Brain pericyte (primary cell): ENCODE measurements around the gene FAM24B.
"Not testable (repeated sequence)": the region's sequence is repeated elsewhere in the genome, so short reads cannot be mapped to it uniquely, and the experiment has no call there.

ENCODE experiments used
- DNase-seq: peaks from one replicate; pipeline ENCODE4 v3.0.0-alpha.2; 2012; ENCODE audit warnings: low read depth, low spot score

The FAM24B gene

DNA sequence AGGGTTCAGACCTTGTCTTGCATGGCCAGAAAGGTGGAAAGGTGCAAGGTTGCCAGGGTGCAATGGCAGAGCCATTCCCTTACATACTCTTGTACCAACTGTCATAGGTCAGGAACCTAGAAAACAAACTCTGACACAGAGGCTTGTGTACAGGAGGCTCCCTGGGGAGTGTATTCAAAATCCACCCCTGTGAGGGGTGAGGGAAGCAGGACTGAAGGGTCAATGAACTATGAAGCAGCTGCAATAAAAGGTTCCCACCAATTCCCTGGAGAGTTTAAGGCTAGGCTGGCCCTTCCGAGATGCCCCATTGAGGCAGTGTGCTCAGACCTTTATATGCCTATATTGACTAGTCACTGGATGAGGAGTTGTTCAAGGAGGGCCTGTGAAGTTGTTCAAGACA is 19.9 kb downstream of the FAM24B start:
- DNase-seq = no peak

DNA sequence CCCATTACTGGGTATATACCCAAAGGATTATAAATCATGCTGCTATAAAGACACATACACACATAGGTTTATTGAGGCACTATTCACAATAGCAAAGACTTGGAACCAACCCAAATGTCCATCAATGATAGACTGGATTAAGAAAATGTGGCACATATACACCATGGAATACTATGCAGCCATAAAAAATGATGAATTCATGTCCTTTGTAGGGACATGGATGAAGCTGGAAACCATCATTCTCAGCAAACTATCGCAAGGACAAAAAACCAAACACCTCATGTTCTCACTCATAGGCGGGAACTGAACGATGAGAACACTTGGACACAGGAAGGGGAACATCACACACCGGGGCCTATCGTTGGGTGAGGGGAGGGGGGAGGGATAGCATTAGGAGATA is 21.3 kb downstream of the FAM24B start:
- not testable (repeated sequence) for DNase-seq

GRCh38 chr10:122856902-122857301 is 22.5 kb downstream of the FAM24B start:
- DNase-seq = no peak

DNA sequence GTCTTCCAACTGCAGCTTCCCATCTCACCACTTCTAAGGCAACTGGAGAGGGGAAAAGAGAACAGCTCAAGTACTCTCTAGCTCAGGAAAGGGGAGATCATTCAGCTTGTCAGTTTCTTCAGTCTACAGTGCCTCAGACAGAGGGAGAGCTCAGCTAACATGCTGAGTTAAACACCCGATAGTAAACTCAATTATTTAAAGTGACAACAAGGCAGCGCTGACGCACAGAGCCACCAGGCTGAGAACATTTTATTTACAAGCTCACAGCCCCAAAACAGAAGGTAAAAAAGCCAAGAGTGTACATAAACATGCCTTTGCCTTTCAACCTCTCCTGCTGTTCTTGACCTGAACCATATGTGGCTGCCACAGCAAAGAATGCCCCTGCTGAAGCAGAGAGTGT is 23.6 kb downstream of the FAM24B start:
- no peak for DNase-seq

DNA sequence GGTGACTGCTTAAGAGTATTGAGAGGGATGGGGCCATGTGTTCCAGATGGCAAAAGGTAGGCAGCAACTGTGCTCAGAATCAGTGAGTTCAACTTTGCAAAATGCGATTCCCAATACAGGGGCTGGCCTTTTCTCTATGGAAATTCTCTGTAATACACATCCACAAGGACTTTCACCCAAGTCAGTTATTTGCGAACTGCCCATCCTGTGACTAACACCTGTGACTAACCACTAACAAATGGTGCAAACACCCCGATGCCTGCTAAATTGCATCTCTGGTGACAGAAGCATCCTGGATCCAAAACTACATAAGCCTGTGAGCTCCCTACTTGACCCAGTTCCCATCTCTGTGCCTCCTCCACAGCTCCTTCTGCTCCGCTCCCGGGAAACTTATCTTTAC is 24.7 kb downstream of the FAM24B start:
- DNase-seq = no peak

DNA sequence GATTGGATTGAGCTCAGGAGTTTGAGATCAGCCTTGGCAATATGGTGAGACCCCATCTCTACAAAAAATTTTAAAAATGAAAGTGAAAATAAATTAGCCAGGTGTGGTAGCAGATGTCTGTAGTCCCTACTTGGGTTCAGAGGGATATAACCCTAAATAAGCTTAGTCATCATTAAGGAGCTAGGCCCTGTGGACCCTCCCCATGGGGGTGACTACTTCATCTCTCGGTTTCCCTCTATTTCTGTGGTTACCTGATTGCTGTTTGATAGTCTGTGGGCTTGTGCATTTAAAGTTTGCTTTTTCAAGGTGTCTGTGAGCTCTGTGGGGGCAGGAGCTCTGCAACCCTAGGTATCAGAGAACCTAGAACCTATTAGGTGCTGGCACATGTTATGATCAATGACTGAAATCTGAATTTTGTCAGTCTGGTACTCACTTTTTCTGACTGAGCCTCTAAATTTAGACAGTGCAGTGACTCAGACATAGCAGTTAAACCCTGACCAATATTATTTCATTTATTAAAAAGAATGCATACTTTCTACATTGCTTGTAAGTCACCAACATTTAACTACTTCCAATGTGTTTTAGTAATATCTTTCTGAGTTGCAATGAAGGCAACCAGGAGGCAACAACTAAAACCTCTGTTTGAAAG is 25.6 kb downstream of the FAM24B start:
- no peak for DNase-seq

- DNase-seq = no peak
Measured at GRCh38 chr10:122852261-122852660, 27.1 kb downstream of the FAM24B start.

- no peak for DNase-seq
Measured at GRCh38 chr10:122850705-122851640, 28.4 kb downstream of the FAM24B start.

DNA sequence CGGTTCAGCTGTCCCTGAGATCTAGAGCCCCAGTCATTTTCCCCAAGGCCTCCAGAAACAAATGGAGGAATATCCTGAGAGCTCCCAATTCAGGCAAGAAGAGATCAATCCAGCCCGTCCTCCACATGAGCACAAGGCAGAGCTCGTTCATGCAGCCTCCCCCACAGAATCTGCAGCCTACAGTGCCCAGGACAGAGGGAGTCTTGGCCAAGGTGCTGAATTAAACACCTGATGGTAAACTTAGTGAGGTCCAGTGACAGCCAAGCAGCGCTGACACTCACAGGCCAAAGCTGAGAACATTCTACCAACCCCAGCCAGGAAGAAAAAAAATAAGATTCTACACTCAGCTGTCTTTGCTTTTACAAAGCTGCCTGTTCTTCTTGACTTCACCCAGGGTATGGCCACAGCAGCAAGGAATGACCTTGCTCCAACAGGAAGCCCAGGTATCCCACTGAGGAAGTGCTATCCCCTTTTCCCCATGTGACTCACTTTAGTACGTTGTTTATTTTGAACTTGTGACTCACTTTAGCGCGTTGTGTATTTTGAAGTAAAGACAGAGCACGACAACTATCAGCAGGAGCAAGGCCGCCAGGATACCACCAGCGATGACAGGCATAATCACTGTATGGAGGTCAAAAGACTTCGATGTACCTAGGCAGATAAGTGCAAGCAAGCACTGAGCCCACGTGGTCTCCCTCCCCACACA is 29.3 kb downstream of the FAM24B start:
- DNase-seq = no peak

DNA sequence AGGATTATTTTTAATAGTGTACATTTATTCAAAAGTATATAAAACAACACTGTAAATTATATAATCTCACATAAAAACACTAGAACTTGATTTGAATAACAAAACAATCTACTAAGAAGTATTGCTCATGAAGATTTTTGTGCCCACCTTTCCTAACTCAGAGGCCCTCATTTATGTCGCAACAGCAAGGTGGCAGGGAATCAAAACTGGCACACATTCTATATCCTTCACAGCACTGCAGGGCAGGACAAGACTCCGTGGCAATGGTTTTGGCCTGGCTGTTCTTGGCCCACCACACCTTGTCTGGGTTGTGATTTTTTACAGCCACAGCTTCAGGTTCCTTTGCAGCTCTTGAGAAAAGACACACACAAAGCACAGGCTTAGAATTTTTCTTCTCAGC is 30.3 kb downstream of the FAM24B start:
- DNase-seq = no peak

DNA sequence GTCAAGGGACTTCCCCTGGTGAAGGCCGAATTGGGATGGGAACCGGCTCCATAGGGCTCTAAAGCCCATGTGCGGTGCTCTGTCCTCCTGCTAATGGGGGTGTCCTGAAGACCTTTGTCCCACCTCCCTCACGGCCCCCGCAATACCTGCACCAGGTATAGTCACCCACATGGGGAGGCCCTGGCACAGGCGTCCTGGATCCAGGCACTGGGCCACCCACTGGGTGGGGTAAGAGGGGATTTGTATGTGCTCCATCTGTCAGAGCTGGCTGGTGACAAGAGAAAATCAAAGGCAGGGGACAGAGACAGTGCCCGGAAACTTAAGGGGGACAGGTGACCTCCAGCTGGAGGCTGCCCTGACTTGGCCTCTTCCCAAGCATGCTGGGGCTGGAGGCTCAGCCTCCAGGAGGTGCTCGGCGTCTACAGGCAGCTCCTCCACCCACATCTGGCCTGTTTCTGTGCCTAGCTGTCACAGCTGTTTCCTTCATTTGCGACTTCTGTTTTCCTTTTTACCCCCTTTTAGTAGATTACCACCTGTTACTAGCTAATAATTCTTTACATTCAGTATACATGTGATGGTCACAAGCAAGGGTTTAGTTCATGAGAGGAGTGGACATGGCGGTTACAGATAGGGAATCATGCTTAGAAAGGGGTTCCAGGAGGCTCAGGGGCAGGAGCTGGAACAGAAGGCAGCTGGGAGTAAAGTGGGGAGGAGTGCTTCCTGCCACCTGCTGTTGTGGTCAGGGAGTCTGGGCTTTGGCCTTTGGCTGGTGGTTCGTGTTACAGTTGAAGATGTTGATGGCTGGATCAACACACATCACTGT is 31.4 kb downstream of the FAM24B start:
- no peak for DNase-seq

GRCh38 chr10:122845783-122846332 is 33.5 kb downstream of the FAM24B start, which contains the start of gene CUZD1:
Gene CUZD1 (minus strand): TSS chr10:122845857. CDS start chr10:122845843, 14 bp downstream.
- no peak for DNase-seq

DNA sequence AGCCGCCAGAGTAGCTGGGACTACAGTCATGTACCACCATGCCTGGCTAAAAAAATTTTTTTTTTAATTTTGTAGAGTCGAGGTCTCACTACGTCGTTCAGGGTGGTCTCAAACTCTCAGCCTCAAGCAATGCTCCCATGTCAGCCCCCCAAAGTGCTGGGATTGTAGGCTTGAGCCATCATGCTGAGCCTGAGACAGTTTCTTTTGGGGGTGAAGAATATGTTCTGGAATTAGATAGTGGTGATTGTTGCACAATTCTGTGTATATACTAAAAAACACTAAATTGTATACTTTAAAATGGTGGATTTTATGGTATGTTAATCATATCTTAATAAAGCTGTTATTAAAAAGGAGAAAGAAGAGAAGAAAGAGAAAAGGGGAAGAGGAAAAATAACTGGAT is 35.2 kb downstream of the FAM24B start:
- DNase-seq = no peak

GRCh38 chr10:122841569-122841968 is 37.8 kb downstream of the FAM24B start:
- no peak for DNase-seq

DNA sequence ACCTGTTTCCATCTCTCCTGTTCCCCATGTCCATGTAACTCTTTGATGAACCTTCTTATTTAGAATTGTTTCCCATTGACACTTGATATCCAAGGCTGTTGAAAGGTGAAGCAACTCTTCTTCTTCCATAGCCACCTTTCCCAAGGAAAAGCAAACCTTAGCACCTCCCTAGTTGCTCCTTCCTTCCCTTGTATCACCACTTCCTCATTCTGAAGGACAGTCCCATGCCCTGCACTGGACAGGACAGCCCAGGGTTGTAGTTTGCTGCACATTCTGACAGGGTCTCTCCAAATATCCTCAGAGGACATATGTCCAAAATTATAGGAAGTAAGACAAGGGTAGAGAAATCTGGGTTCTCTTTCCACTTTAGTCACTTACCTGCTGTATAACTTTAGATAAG is 39.9 kb downstream of the FAM24B start:
- no peak for DNase-seq

DNA sequence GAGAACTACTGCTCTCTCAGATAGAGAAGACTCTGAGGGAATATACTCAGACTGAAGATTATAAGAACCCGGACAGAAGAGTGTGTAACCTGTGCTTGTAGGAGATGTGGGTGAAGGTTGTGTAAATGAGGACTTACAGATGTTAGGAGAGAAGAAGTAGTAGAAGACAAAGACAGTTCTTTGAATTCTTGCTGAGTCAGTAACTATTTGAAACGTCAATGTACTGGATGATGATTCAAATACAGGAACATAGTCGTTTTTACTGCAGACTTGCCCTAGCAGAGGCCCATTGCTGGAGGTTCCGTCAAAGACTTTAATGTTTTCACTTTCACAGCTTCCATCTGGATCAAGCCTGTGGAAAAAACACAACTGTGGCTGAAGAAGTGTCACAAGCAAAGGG is 40.5 kb downstream of the FAM24B start:
- DNase-seq = no peak

DNA sequence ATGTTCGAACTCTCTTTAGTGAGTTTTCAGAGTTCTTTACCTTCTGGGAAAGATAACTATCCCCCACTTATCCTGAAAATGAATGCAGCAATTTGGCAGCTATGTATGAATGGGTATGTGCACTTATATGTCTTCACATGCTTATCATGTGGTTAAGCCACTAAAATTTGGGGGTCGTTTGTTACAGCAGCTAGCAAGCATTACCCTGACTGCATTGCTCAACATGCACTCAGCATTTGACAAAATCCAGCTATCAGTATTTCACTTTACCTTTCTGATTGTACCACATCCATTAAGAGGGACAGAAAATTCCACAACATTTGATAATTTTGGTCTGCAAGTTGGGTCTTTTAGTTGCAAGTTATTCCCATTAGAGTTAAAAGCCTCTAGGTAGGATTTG is 43.5 kb downstream of the FAM24B start:
- DNase-seq = no peak

GRCh38 chr10:122830965-122831353 is 48.4 kb downstream of the FAM24B start:
- no peak for DNase-seq

DNA sequence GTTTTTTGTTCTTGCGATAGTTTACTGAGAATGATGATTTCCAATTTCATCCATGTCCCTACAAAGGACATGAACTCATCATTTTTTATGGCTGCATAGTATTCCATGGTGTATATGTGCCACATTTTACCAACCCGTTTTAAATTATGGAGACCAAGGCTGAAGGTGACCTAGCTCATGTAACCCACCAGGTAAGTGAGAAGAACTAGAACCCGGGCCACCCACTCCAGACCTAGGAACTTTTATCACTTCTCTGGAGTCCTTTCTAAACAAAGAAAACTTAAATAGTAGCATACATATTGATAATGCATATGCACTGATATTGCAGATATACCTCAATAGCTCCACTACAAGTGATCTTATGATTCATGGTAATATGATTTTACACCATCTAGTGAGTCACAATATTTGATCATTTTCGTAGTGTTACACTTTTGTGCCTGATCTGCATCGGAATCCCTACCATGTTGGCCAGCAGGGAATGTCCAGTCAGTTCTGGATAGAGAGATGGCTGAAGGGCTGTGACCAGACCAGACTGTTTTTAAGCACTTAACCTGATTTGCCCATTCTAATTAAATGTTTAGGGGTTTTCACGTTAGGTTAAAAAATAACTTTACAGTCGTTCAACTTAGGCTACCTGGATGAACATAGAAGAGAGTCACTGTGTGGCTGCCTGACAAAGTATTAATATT is 49.0 kb downstream of the FAM24B start:
- DNase-seq = no peak

DNA sequence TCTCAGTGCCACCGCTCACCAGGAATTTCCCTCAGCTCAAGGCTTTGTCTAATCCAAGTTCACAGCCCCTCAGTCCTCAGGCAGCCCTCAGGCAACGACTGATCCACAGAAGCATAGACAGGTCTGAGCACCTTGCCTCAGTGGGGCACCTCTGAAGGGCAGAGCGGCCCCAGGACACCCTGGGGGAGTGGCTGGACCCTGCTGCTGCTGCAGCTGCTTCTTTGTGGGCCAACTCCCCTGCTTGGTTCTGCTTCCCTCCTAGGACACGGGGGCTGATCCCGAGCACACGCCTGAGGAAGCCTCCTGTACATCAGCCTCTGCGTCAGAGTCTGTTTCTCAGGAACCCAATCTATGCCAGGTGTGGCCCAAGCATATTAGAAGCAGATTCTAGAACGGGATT is 49.9 kb downstream of the FAM24B start:
- no peak for DNase-seq
